Cardiac fibroblast (primary cell): Measurements from ENCODE around the gene GPR155.
A peak's percentile ranks its signal among the peaks of the same experiment; 100 is the strongest.

Experiments
- DNase-seq, 2 donors: peaks; one replicate each; pipeline versions ENCODE4 v3.0.0 to v3.0.0-alpha.2; 2010; ENCODE audit warnings: low read depth in 2 of 2
- H3K4me3 ChIP-seq, 2 donors: replicated peaks in 1 of 2; 1 replicate in 1 of 2; 2 replicates in 1 of 2; pipeline ENCODE4 v1.5.1; 2011; ENCODE audit warnings: low read depth in 2 of 2, low read length in 2 of 2, mild to moderate bottlenecking in 2 of 2, moderate library complexity in 1 of 2
- TF ChIP-seq, protein P1 (sequence below): IDR thresholded peaks from one replicate; pipeline ENCODE4 v1.5.1; 2011; ENCODE audit warnings: low read depth, mild to moderate bottlenecking, low read length, inconsistent platforms

Gene GPR155, protein sequence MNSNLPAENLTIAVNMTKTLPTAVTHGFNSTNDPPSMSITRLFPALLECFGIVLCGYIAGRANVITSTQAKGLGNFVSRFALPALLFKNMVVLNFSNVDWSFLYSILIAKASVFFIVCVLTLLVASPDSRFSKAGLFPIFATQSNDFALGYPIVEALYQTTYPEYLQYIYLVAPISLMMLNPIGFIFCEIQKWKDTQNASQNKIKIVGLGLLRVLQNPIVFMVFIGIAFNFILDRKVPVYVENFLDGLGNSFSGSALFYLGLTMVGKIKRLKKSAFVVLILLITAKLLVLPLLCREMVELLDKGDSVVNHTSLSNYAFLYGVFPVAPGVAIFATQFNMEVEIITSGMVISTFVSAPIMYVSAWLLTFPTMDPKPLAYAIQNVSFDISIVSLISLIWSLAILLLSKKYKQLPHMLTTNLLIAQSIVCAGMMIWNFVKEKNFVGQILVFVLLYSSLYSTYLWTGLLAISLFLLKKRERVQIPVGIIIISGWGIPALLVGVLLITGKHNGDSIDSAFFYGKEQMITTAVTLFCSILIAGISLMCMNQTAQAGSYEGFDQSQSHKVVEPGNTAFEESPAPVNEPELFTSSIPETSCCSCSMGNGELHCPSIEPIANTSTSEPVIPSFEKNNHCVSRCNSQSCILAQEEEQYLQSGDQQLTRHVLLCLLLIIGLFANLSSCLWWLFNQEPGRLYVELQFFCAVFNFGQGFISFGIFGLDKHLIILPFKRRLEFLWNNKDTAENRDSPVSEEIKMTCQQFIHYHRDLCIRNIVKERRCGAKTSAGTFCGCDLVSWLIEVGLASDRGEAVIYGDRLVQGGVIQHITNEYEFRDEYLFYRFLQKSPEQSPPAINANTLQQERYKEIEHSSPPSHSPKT

DNA sequence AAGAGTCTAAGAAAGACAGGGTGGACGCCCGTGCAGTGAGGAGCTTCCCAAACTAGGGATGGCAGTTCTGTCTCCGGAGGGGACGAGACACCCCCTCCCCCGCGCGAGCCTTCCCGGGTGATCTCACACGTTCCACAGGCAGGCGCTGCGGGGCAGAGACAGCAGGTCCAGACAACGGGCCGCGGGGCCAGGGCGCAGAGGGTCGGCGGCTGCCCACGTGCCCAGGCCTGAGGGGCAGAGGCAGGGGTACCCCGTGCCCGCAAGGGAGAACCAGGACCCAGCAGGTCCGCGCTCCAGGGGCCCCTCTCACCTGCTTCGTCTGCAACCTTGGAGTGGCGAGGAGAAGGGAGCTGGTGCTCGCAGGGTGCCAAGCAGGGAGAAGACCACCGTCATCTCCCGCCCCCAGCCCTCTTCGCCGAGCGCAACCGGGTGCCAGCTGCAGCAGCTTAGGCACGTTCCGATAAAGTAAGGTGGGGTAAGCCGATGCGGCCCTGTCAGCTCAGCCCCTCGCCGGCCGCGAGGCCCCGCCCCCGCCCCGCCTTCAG is at the start of gene GPR155:
Gene GPR155, minus strand, starts transcription at position 467 of the 545 bp plus-strand sequence. CDS start 5,073 bp downstream, outside the sequence.
- TF ChIP-seq, protein P1, sequence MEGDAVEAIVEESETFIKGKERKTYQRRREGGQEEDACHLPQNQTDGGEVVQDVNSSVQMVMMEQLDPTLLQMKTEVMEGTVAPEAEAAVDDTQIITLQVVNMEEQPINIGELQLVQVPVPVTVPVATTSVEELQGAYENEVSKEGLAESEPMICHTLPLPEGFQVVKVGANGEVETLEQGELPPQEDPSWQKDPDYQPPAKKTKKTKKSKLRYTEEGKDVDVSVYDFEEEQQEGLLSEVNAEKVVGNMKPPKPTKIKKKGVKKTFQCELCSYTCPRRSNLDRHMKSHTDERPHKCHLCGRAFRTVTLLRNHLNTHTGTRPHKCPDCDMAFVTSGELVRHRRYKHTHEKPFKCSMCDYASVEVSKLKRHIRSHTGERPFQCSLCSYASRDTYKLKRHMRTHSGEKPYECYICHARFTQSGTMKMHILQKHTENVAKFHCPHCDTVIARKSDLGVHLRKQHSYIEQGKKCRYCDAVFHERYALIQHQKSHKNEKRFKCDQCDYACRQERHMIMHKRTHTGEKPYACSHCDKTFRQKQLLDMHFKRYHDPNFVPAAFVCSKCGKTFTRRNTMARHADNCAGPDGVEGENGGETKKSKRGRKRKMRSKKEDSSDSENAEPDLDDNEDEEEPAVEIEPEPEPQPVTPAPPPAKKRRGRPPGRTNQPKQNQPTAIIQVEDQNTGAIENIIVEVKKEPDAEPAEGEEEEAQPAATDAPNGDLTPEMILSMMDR = peak; percentile 4
- DNase-seq = peak; percentile 30 to 38
- peak within 1 kb of the TSS; percentile 85 to 86 for H3K4me3 ChIP-seq

DNA sequence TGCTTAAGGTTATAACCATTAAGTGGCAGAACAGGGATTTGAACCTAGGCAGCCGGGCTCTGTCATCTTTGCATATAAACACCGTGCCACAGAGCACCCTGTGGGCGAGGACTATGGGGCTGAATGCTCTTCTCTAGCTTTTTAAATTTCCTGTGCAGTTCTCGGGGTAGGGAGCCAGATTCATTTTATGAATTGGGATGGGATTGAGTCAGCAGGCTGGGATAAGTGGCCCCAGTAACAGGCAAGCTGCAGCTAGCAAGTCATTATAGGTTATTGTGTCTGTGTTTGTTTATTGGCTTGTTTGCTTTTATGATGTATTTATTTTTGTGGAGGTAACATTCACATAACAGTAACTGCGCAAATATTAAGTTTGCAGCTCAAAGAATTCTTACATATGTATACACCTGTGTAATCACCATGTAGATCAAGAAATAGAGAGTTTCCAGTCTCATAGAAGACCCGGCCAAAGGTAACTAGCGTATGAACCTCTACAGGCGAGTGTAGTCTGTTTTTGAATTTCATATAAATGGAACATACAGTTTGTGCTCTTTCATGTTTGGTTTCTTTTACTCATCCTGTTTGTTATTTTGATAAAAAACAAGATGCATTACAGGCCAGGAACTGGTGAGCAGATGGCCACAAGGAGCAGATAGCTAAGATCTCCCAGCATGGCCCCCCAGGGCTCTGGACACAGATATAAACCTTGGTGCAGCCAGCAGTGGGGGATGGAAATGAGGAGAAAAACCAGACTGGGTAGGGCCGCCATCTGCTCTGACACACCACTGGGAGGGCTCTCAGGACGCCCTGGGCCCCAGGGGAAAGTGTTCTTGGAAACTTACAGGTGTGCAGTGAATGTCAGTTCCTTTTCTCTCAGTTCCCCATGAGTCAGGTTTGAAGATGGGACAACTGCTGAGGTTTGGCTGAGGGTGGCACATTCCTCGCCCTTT is 49.2 kb upstream of the GPR155 start:
- DNase-seq = no peak
- no peak overlapping the region for H3K4me3 ChIP-seq
- TF ChIP-seq, protein P1 = no peak

DNA sequence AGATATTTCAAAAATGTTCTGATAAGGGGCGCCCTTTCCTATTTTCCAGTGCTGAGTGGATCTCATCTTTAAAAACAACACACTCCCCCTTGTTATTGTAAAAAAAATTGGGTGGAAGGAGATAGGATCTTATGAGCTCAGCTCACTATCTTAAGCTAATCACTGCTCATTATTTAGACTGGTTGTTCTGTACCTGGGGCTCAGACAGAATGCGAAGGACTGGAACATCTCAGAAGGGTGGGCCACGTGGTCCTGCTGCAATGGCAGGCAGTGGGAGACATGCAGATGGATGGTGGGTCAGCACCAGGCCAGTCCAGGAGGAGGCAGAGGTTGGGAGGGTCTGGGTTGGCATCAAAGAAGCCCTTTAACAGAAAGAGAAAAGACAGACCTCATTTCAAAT is 48.3 kb upstream of the GPR155 start:
- DNase-seq = no peak
- TF ChIP-seq, protein P1 = no peak
- H3K4me3 ChIP-seq = no peak overlapping the region

DNA sequence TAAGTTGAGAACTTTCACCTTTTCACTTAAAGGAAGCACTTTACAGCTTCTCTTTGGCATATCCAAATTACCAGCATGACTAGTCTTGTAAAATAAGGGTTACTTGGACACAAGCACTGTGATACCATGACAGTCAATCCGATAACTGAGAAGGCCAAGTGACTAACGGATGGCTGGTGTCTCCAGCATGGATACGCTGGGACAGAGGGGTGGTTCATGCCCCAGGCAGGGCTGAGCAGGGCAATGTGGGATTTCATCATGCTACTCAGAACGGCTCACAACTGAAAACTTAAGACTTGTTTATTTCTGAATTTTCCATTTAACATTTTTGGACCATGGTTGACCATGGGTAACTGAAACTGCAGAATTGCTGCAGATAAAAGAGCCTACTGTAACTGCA is 43.1 kb upstream of the GPR155 start:
- TF ChIP-seq, protein P1 = no peak
- no peak for DNase-seq
- no peak overlapping the region for H3K4me3 ChIP-seq

DNA sequence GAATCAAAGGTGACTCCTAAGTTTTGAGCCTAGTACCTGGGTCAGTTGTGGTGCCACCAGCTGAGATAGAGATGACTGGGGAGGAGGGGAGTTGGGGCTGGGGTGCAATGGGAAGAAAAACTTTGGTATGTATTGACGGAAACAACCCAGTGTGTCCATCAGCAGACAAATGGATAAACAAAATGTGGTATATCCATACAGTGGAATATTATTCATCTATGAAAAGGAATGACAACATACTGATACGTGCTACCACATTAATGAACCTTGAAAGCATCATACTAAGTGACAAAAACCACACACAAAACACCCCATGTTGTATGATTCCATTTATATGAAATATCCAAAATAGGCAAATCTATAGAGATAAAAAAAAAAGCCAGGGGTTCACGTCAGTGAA is 41.1 kb upstream of the GPR155 start:
- no peak overlapping the region for H3K4me3 ChIP-seq
- TF ChIP-seq, protein P1 = no peak
- no peak for DNase-seq
